OCI-LY3 (cell line): ENCODE measurements around the gene SHC2.

ENCODE experiments used
- H2AFZ ChIP-seq: fragments of 200-600, 300-600 bp; shearing (Covaris generic); 2 replicates; pipeline ENCODE4 v1.6.0; 2014; ENCODE audit warnings: antibody characterized with exemption, low read depth, low read length
- H3K27ac ChIP-seq: fragments of 200-600, 300-600 bp; sonication (generic); 2 replicates; pipeline ENCODE4 v1.5.1; 2014; ENCODE audit warnings: mild to moderate bottlenecking, low read length, moderate library complexity, mixed read lengths
- H3K27me3 ChIP-seq: fragments of 200-600, 300-600 bp; sonication (generic); 2 replicates; pipeline ENCODE4 v1.6.1; 2014; ENCODE audit warnings: low read depth, low read length, mixed read lengths
- H3K36me3 ChIP-seq: fragments of 200-600, 300-600 bp; sonication (generic); replicated peaks from 2 replicates; pipeline ENCODE3; 2014; ENCODE audit warnings: low read depth, low read length, mixed read lengths
- H3K4me1 ChIP-seq: fragments of 300-600, 200-600 bp; sonication (generic); 2 replicates; pipeline ENCODE4 v1.6.1; 2014; ENCODE audit warnings: low read length, mixed read lengths
- H3K4me2 ChIP-seq: fragments of 200-600, 300-600 bp; sonication (generic); 2 replicates; pipeline ENCODE4 v1.6.1; 2014; ENCODE audit warnings: low read length, mixed read lengths
- H3K4me3 ChIP-seq: fragments of 300-600, 200-600 bp; sonication (generic); 2 replicates; pipeline ENCODE4 v1.5.1; 2014; ENCODE audit warnings: antibody characterized with exemption, mild to moderate bottlenecking, low read length, moderate library complexity
- H3K79me2 ChIP-seq: fragments of 300-600, 200-600 bp; shearing (Covaris generic); 2 replicates; pipeline ENCODE4 v1.6.1; 2014; ENCODE audit warnings: mild to moderate bottlenecking, low read length, mixed read lengths
- H3K9ac ChIP-seq: fragments of 300-600, 200-600 bp; shearing (Covaris generic); 2 replicates; pipeline ENCODE4 v1.6.0; 2014; ENCODE audit warnings: mild to moderate bottlenecking, low read length, moderate library complexity
- H3K9me3 ChIP-seq: fragments of 200-600, 300-600 bp; shearing (Covaris generic); 2 replicates; pipeline ENCODE4 v1.6.1; 2014; ENCODE audit warnings: low read length, mixed read lengths; ENCODE audit not compliant: insufficient read depth
- H4K20me1 ChIP-seq: fragments of 200-600, 300-600 bp; sonication (generic); 2 replicates; pipeline ENCODE4 v1.6.1; 2016; ENCODE audit warnings: low read length, mixed read lengths; ENCODE audit not compliant: insufficient read depth
- CTCF ChIP-seq: fragments of 200-600, 300-600 bp; sonication (generic); IDR thresholded peaks from 2 replicates; pipeline ENCODE4 v1.5.1; 2014; ENCODE audit warnings: antibody characterized with exemption, low read length, low read depth
- EZH2phosphoT487 ChIP-seq: fragments of 200-600 bp; shearing (Covaris generic); IDR thresholded peaks from 2 replicates; pipeline ENCODE4 v1.6.1; 2018; ENCODE audit warnings: antibody characterized with exemption, mixed run types, low read depth

The SHC2 gene

GRCh38 chr19:405121-405965 is 55.5 kb downstream of the SHC2 start:
- no peak overlapping the region for H3K4me2 ChIP-seq
- no peaks in the 10 kb centered on the region for H3K36me3 ChIP-seq
- no peaks in the 10 kb centered on the region for H3K9me3 ChIP-seq
- no peak overlapping the region for H2AFZ ChIP-seq
- no peaks in the 10 kb centered on the region for H3K27me3 ChIP-seq
- no peaks in the 10 kb centered on the region for H3K79me2 ChIP-seq
- no peaks in the 10 kb centered on the region for H4K20me1 ChIP-seq
- no peaks in the 10 kb centered on the region for H3K4me1 ChIP-seq
- H3K9ac ChIP-seq = no peak overlapping the region
- no peak overlapping the region for H3K27ac ChIP-seq
- no peak overlapping the region for H3K4me3 ChIP-seq
- no peak for TF ChIP-seq CTCF
- TF ChIP-seq EZH2phosphoT487 = no peak

- no peaks in the 10 kb centered on the region for H3K4me1 ChIP-seq
These were observed 57.4 kb downstream of the SHC2 start for GRCh38 chr19:403221-404027.

GRCh38 chr19:402786-403185 is 58.0 kb downstream of the SHC2 start:
- TF ChIP-seq CTCF (no peak), EZH2phosphoT487 (no peak)
- Histone ChIP-seq H3K36me3 (no peaks in the 10 kb centered on the region), H4K20me1 (no peaks in the 10 kb centered on the region), H3K9ac (no peak overlapping the region), H3K79me2 (no peaks in the 10 kb centered on the region), H3K4me2 (no peak overlapping the region), H3K4me3 (no peak overlapping the region), H3K9me3 (no peaks in the 10 kb centered on the region), H3K27ac (no peak overlapping the region), H2AFZ (no peak overlapping the region), H3K27me3 (no peaks in the 10 kb centered on the region), H3K4me1 (no peaks in the 10 kb centered on the region)

More at GRCh38 chr19:403221-404027, 57.4 kb downstream of the SHC2 start:
- Histone ChIP-seq H3K36me3 (no peaks in the 10 kb centered on the region), H3K4me2 (no peak overlapping the region), H3K4me3 (no peak overlapping the region), H3K27ac (no peak overlapping the region), H3K27me3 (no peaks in the 10 kb centered on the region), H3K79me2 (no peaks in the 10 kb centered on the region), H2AFZ (no peak overlapping the region), H4K20me1 (no peaks in the 10 kb centered on the region), H3K9ac (no peak overlapping the region), H3K9me3 (no peaks in the 10 kb centered on the region)
- TF ChIP-seq EZH2phosphoT487 = no peak
- no peak for TF ChIP-seq CTCF

- TF ChIP-seq CTCF (no peak), EZH2phosphoT487 (no peak)
These were observed 58.8 kb downstream of the SHC2 start for GRCh38 chr19:401866-402511.

More at GRCh38 chr19:401866-402511, 58.8 kb downstream of the SHC2 start:
- Histone ChIP-seq H4K20me1 (no peaks in the 10 kb centered on the region), H3K9me3 (no peaks in the 10 kb centered on the region), H3K79me2 (no peaks in the 10 kb centered on the region), H3K4me2 (no peak overlapping the region), H3K27ac (no peak overlapping the region), H3K4me1 (no peaks in the 10 kb centered on the region), H3K4me3 (no peak overlapping the region), H3K36me3 (no peaks in the 10 kb centered on the region), H2AFZ (no peak overlapping the region), H3K9ac (no peak overlapping the region), H3K27me3 (no peaks in the 10 kb centered on the region)
